NK-92 (cell line): ENCODE results near the gene OS9.
A peak's percentile ranks its signal among the peaks of the same experiment; 100 is the strongest.
"Not testable (repeated sequence)": the region's sequence is repeated elsewhere in the genome, so short reads cannot be mapped to it uniquely, and the experiment has no call there.

Experiments used
- DNase-seq: peaks from one replicate; lab custom pipeline; 2025; ENCODE audit not compliant: unreplicated experiment; lab: John Stamatoyannopoulos, UW

OS9 gene

GRCh38 chr12:57693659-57694458, at the start of gene OS9:
OS9 (plus strand) TSS chr12:57694132; CDS start chr12:57694162, 30 bp downstream.
- peak; percentile 90 for DNase-seq

GRCh38 chr12:57645990-57646658, 47.8 kb upstream of the OS9 start:
- DNase-seq = not testable (repeated sequence)

GRCh38 chr12:57646659-57647049, 47.3 kb upstream of the OS9 start:
- DNase-seq = not testable (repeated sequence)

- DNase-seq = no peak
Observed at GRCh38 chr12:57654042-57654441, 39.9 kb upstream of the OS9 start.

- DNase-seq = no peak
Observed at GRCh38 chr12:57655541-57656240, 38.2 kb upstream of the OS9 start.

GRCh38 chr12:57656408-57656807, 37.5 kb upstream of the OS9 start:
- DNase-seq = not testable (repeated sequence)

GRCh38 chr12:57657744-57658143, 36.2 kb upstream of the OS9 start:
- DNase-seq = no peak

GRCh38 chr12:57658890-57659289, 35.0 kb upstream of the OS9 start:
- DNase-seq = no peak

- no peak for DNase-seq
Observed at GRCh38 chr12:57661376-57661775, 32.6 kb upstream of the OS9 start.

GRCh38 chr12:57665066-57665820, 28.7 kb upstream of the OS9 start:
- not testable (repeated sequence) for DNase-seq

- no peak for DNase-seq
Observed at GRCh38 chr12:57666897-57667296, 27.0 kb upstream of the OS9 start.

GRCh38 chr12:57669691-57670090, 24.2 kb upstream of the OS9 start:
- DNase-seq = not testable (repeated sequence)

- DNase-seq = not testable (repeated sequence)
Observed at GRCh38 chr12:57671811-57672210, 22.1 kb upstream of the OS9 start.

- DNase-seq = no peak
Observed at GRCh38 chr12:57672801-57673200, 21.1 kb upstream of the OS9 start.

GRCh38 chr12:57674691-57675090, 19.2 kb upstream of the OS9 start:
- no peak for DNase-seq

GRCh38 chr12:57677947-57678346, 16.0 kb upstream of the OS9 start:
- not testable (repeated sequence) for DNase-seq

- DNase-seq = no peak
Observed at GRCh38 chr12:57679697-57680096, 14.2 kb upstream of the OS9 start.

GRCh38 chr12:57687862-57688261, 6.1 kb upstream of the OS9 start:
- DNase-seq = no peak

GRCh38 chr12:57688931-57689330, 5.0 kb upstream of the OS9 start:
- DNase-seq = no peak

- no peak for DNase-seq
Observed at GRCh38 chr12:57692500-57692899, 1.4 kb upstream of the OS9 start.

GRCh38 chr12:57693317-57693658, 644 bp upstream of the OS9 start:
- no peak for DNase-seq
